HepG2 (cell line): ENCODE data around the gene DLEC1.

Experiments used
- JUND ChIP-seq: sonication (generic); formaldehyde crosslinking; IDR thresholded peaks from 2 replicates; pipeline ENCODE4 v1.8.0; 2022; ENCODE audit warnings: mild to moderate bottlenecking, missing genetic modification reagents
- KLF11 ChIP-seq: IDR thresholded peaks from 2 replicates; pipeline ENCODE4 v1.6.1; 2016; ENCODE audit warnings: missing compliant biosample characterization
- SP1 ChIP-seq, 2 experiments: fragments of 450-650 bp in 1 of 2; sonication (generic) in 1 of 2; formaldehyde crosslinking in 1 of 2; IDR thresholded peaks; 2 replicates each; pipeline versions ENCODE4 v1.4.0 to v1.6.1; 2016 to 2020; ENCODE audit warnings: missing genetic modification reagents in 1 of 2
- ZBTB3 ChIP-seq: sonication (generic); formaldehyde crosslinking; IDR thresholded peaks from 2 replicates; pipeline ENCODE4 v1.4.0; 2020; ENCODE audit warnings: low read depth, mild to moderate bottlenecking, moderate library complexity, missing genetic modification reagents, borderline replicate concordance
- ZFX ChIP-seq: sonication (generic); formaldehyde crosslinking; IDR thresholded peaks from 2 replicates; pipeline ENCODE4 v1.4.0; 2020; ENCODE audit warnings: mild to moderate bottlenecking, low read depth, missing genetic modification reagents, moderate library complexity
- ZNF646 ChIP-seq: sonication (generic); formaldehyde crosslinking; IDR thresholded peaks from 2 replicates; pipeline ENCODE4 v1.9.0; 2021; ENCODE audit warnings: mild to moderate bottlenecking, missing genetic modification reagents
- TF ChIP-seq, protein P1 (sequence below): sonication (generic); formaldehyde crosslinking; IDR thresholded peaks from 2 replicates; pipeline ENCODE4 v1.5.0; 2020; ENCODE audit warnings: mild to moderate bottlenecking, missing genetic modification reagents, moderate library complexity

GRCh38 chr3:38016847-38017444, 22.1 kb upstream of the DLEC1 start:
- TF ChIP-seq SP1 (IDR thresholded peaks at IDR 0.05) (no peak), SP1 (CRISPR knock-in tag; IDR thresholded peaks at IDR 0.05) (no peak), JUND (no peak), ZBTB3 (CRISPR knock-in tag) (no peak), KLF11 (CRISPR knock-in tag) (no peak), ZFX (no peak), ZNF646 (no peak)
- TF ChIP-seq, protein P1, sequence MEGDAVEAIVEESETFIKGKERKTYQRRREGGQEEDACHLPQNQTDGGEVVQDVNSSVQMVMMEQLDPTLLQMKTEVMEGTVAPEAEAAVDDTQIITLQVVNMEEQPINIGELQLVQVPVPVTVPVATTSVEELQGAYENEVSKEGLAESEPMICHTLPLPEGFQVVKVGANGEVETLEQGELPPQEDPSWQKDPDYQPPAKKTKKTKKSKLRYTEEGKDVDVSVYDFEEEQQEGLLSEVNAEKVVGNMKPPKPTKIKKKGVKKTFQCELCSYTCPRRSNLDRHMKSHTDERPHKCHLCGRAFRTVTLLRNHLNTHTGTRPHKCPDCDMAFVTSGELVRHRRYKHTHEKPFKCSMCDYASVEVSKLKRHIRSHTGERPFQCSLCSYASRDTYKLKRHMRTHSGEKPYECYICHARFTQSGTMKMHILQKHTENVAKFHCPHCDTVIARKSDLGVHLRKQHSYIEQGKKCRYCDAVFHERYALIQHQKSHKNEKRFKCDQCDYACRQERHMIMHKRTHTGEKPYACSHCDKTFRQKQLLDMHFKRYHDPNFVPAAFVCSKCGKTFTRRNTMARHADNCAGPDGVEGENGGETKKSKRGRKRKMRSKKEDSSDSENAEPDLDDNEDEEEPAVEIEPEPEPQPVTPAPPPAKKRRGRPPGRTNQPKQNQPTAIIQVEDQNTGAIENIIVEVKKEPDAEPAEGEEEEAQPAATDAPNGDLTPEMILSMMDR (CRISPR knock-in tag), result no peak
